HepG2 (cell line): ENCODE data around the gene ZNF562. TPM values are rescaled to one million over a fixed set of nuclear protein-coding genes. Genes with fewer than 3 reads are reported as not detected.

Experiments
- CREM ChIP-seq, 2 experiments: sonication (generic) in 1 of 2; formaldehyde crosslinking in 1 of 2; IDR thresholded peaks; 2 replicates each; pipeline versions ENCODE4 v1.4.0 to v1.6.1; 2016 to 2020; ENCODE audit warnings: antibody characterized with exemption in 1 of 2, mild to moderate bottlenecking in 1 of 2, missing genetic modification reagents in 1 of 2
- GFI1 ChIP-seq: sonication (generic); formaldehyde crosslinking; IDR thresholded peaks from 2 replicates; pipeline ENCODE4 v1.5.0; 2020; ENCODE audit warnings: missing genetic modification reagents, mild to moderate bottlenecking, borderline replicate concordance
- KLF16 ChIP-seq, 2 experiments: sonication (generic) in 1 of 2; formaldehyde crosslinking in 1 of 2; IDR thresholded peaks; 2 replicates each; pipeline versions ENCODE4 v1.6.1 to v1.8.0; 2016 to 2023; ENCODE audit warnings: missing genetic modification reagents in 2 of 2, missing compliant biosample characterization in 1 of 2
- NFATC3 ChIP-seq: sonication (generic); formaldehyde crosslinking; IDR thresholded peaks from 2 replicates; pipeline ENCODE4 v1.5.1; 2020; ENCODE audit warnings: mild to moderate bottlenecking, missing genetic modification reagents
- NFRKB ChIP-seq: fragments of 450-650 bp; IDR thresholded peaks from 2 replicates; pipeline ENCODE4 v1.6.1; 2017
- POLR2A ChIP-seq, 2 experiments: IDR thresholded peaks; 2 replicates each; pipeline ENCODE4 v1.6.1; 2011; ENCODE audit warnings: low read depth in 2 of 2, low read length in 2 of 2, mild to moderate bottlenecking in 1 of 2, moderate library complexity in 1 of 2; ENCODE audit not compliant: insufficient read depth in 1 of 2
- RCOR2 ChIP-seq: IDR thresholded peaks from 2 replicates; pipeline ENCODE4 v1.6.1; 2016; ENCODE audit warnings: missing biosample characterization, missing genetic modification reagents
- SIN3B ChIP-seq: fragments of 150-350 bp; IDR thresholded peaks from 2 replicates; pipeline ENCODE4 v1.6.1; 2014; ENCODE audit warnings: low read length
- STAG1 ChIP-seq: sonication (generic); formaldehyde crosslinking; IDR thresholded peaks from 2 replicates; pipeline ENCODE4 v1.4.0; 2020; ENCODE audit warnings: missing genetic modification reagents
- TIGD3 ChIP-seq: sonication (generic); formaldehyde crosslinking; IDR thresholded peaks from 2 replicates; pipeline ENCODE4 v1.5.1; 2020; ENCODE audit warnings: mild to moderate bottlenecking, missing genetic modification reagents, borderline replicate concordance
- ZBTB38 ChIP-seq: sonication (generic); formaldehyde crosslinking; IDR thresholded peaks from 2 replicates; pipeline ENCODE4 v1.5.1; 2020; ENCODE audit warnings: mild to moderate bottlenecking, missing genetic modification reagents
- ZKSCAN1 ChIP-seq: fragments of 150-350 bp; IDR thresholded peaks from 2 replicates; pipeline ENCODE4 v1.6.1; 2014; ENCODE audit warnings: low read length
- ZNF343 ChIP-seq: sonication (generic); formaldehyde crosslinking; IDR thresholded peaks from 2 replicates; pipeline ENCODE4 v1.4.0; 2020; ENCODE audit warnings: mild to moderate bottlenecking, missing genetic modification reagents
- ZNF562 ChIP-seq: sonication (generic); formaldehyde crosslinking; IDR thresholded peaks from 2 replicates; pipeline ENCODE4 v1.8.0; 2022; ENCODE audit warnings: missing genetic modification reagents, borderline replicate concordance
- ZNF670 ChIP-seq: sonication (generic); formaldehyde crosslinking; IDR thresholded peaks from 2 replicates; pipeline ENCODE4 v1.8.0; 2022; ENCODE audit warnings: mild to moderate bottlenecking, missing genetic modification reagents, borderline replicate concordance
- polyA plus RNA-seq, 8 experiments: library from polyadenylated mRNA; depleted of rRNA in 3 of 8; stranded (reverse) in 7 of 8; unstranded in 1 of 8; fragments of >200 nt; fragmentation: Illumina TruSeq in 4 of 8; extraction: Trizol in 4 of 8; gene quantifications; 2 replicates each; pipeline versions ENCODE4 v1.2.1 to v1.2.3, GENCODE V29; 2011 to 2016; ENCODE audit warnings: low read depth in 4 of 8, missing spikeins in 1 of 8, mixed read lengths in 1 of 8; ENCODE audit not compliant: insufficient read depth in 1 of 8
- total RNA-seq, 5 experiments: library from RNA; depleted of rRNA; stranded (reverse); fragments of >200 nt; fragmentation: Illumina TruSeq; extraction: Trizol; gene quantifications; 2 replicates each; pipeline ENCODE4 v1.2.3, GENCODE V29; 2016; ENCODE audit warnings: low read depth in 1 of 5
- TF ChIP-seq, protein P1 (sequence below): sonication (generic); formaldehyde crosslinking; IDR thresholded peaks from 2 replicates; pipeline ENCODE4 v1.4.0; 2020; ENCODE audit warnings: missing genetic modification reagents, borderline replicate concordance
- TF ChIP-seq, protein P2 (sequence below): sonication (generic); formaldehyde crosslinking; IDR thresholded peaks from 2 replicates; pipeline ENCODE4 v1.4.0; 2020; ENCODE audit warnings: mild to moderate bottlenecking, missing genetic modification reagents
- TF ChIP-seq, protein P3 (sequence below): sonication (generic); formaldehyde crosslinking; IDR thresholded peaks from 2 replicates; pipeline ENCODE4 v1.5.0; 2020; ENCODE audit warnings: mild to moderate bottlenecking, low read depth, missing genetic modification reagents, borderline replicate concordance

ZNF562 gene
- total and polyA plus RNA-seq, 2 of the 13 experiments (the other 11 are each of a cell fraction or from before 2014, with no cell fraction given) = 13.1 to 32.7 TPM

DNA sequence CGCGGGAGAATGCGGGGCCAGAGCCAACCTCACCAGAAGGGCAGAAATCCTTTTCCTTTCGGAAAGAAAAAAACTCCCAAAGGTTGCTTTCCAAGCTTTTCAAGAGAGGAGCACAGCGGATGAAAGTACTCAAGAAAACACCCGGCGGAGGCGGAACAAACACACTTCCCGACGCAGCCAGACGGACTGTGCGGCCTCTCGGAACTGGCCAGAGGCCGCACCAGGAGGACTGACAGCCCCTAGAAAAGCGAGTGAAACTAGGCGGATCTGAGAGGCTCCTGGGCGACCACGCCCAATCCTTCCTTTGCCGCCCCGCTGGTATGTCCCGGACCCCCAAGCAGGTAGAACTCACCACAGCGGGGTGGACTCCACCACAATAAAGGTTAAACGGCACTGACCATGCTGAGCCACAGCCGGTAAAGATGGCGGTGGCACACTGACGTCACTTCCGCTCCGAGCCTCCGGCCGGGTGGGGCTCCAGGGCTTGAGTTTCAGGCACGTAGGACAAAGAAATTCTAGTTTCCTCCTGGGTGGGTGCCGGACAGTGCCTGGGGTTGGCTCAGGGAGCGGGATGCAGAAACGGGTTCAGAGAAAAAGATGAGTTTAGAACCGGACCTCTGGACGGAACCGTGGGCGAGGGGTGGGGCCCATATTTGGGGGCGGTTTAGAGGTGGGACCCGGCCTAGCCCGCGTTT lies at the start of gene ZNF562 (continued):
- TF ChIP-seq, protein P1, sequence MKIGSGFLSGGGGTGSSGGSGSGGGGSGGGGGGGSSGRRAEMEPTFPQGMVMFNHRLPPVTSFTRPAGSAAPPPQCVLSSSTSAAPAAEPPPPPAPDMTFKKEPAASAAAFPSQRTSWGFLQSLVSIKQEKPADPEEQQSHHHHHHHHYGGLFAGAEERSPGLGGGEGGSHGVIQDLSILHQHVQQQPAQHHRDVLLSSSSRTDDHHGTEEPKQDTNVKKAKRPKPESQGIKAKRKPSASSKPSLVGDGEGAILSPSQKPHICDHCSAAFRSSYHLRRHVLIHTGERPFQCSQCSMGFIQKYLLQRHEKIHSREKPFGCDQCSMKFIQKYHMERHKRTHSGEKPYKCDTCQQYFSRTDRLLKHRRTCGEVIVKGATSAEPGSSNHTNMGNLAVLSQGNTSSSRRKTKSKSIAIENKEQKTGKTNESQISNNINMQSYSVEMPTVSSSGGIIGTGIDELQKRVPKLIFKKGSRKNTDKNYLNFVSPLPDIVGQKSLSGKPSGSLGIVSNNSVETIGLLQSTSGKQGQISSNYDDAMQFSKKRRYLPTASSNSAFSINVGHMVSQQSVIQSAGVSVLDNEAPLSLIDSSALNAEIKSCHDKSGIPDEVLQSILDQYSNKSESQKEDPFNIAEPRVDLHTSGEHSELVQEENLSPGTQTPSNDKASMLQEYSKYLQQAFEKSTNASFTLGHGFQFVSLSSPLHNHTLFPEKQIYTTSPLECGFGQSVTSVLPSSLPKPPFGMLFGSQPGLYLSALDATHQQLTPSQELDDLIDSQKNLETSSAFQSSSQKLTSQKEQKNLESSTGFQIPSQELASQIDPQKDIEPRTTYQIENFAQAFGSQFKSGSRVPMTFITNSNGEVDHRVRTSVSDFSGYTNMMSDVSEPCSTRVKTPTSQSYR (CRISPR knock-in tag) = no peak; the same call in 1 of the 2 replicates
- TF ChIP-seq ZBTB38 (CRISPR knock-in tag) = peak; percentile 82
- TF ChIP-seq GFI1 = no peak
- TF ChIP-seq POLR2A (IDR thresholded peaks at IDR 0.05; ENCODE audit: insufficient read depth in 1 of 2, low read depth in 2 of 2, low read length in 2 of 2) = peak; percentile 59 to 80
- TF ChIP-seq NFRKB = no peak
- no peak for TF ChIP-seq ZNF562 (CRISPR knock-in tag)
- TF ChIP-seq ZKSCAN1 = no peak
- TF ChIP-seq RCOR2 (CRISPR knock-in tag) = no peak
- no peak for TF ChIP-seq STAG1 (CRISPR knock-in tag)
- no peak for TF ChIP-seq ZNF670 (CRISPR knock-in tag)
- TF ChIP-seq NFATC3 = no peak
- TF ChIP-seq TIGD3 (CRISPR knock-in tag) = no peak
- no peak for TF ChIP-seq SIN3B
- peak; percentile 97 for TF ChIP-seq CREM (IDR thresholded peaks at IDR 0.05)
- peak; percentile 45; the same call in 1 of the 2 replicates for TF ChIP-seq CREM (CRISPR knock-in tag; IDR thresholded peaks at IDR 0.05)
- peak in 1 of 2 experiments; percentile 53; a peak in 1 of 4 replicates for TF ChIP-seq KLF16 (CRISPR knock-in tag; IDR thresholded peaks at IDR 0.05)
- TF ChIP-seq, protein P2, sequence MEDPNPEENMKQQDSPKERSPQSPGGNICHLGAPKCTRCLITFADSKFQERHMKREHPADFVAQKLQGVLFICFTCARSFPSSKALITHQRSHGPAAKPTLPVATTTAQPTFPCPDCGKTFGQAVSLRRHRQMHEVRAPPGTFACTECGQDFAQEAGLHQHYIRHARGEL (CRISPR knock-in tag) = no peak
- TF ChIP-seq, protein P3, sequence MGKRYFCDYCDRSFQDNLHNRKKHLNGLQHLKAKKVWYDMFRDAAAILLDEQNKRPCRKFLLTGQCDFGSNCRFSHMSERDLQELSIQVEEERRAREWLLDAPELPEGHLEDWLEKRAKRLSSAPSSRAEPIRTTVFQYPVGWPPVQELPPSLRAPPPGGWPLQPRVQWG (CRISPR knock-in tag) = no peak
- peak; percentile 68; the same call in 1 of the 2 replicates for TF ChIP-seq ZNF343
